Activated naive CD8-positive, alpha-beta T cell treated with anti-CD3 and anti-CD28 coated beads, Interleukin-2, amount 10 ng/mL, durations not matched to agents 7 days and 5 days (primary cell): Measurements from ENCODE around the gene XPOT. TPM values are rescaled to one million over a fixed set of nuclear protein-coding genes. Genes with fewer than 3 reads are reported as not detected.

Experiments
- ATAC-seq: fragments of 150-1000 bp; cut with Tn5 transposase; one replicate; pipeline ENCODE4 v1.10.0; 2021; ENCODE audit warnings: low read depth, moderate library complexity
- POLR2A ChIA-PET: fragments of 350-600 bp; sonication (Branson Sonifier 250); formaldehyde crosslinking; loops from one replicate; lab custom pipeline; 2021; ENCODE audit warnings: antibody characterized with exemption; lab: Charles Lee
- DNase-seq: peaks from one replicate; pipeline ENCODE4 v3.0.0; 2021
- H3K27ac Mint-ChIP-seq: one replicate; pipeline ENCODE4 v1.8.0; 2022; ENCODE audit warnings: mild to moderate bottlenecking, mixed read lengths
- H3K27me3 Mint-ChIP-seq: one replicate; pipeline ENCODE4 v1.8.0; 2022; ENCODE audit warnings: mild to moderate bottlenecking, moderate library complexity, mixed read lengths
- H3K36me3 Mint-ChIP-seq: one replicate; pipeline ENCODE4 v1.8.0; 2021; ENCODE audit warnings: mild to moderate bottlenecking, mixed read lengths
- H3K4me1 Mint-ChIP-seq: one replicate; pipeline ENCODE4 v1.8.0; 2021; ENCODE audit warnings: mixed read lengths
- H3K4me3 Mint-ChIP-seq: one replicate; pipeline ENCODE4 v1.8.0; 2022; ENCODE audit warnings: mild to moderate bottlenecking, moderate library complexity, mixed read lengths
- H3K9me3 Mint-ChIP-seq: one replicate; pipeline ENCODE4 v1.8.0; 2021; ENCODE audit warnings: mixed read lengths
- total RNA-seq, 2 experiments: library from RNA; stranded (reverse); gene quantifications; one replicate each; pipeline ENCODE4 v1.2.3, GENCODE V29; 2021

XPOT gene
- total RNA-seq, 2 experiments from 2014 or later: 98.7 to 107 TPM

GRCh38 chr12:64395739-64396138 is 8.5 kb upstream of the XPOT start:
- POLR2A ChIA-PET: no interaction called here
- ATAC-seq: no peak
- peaks cover 19% of the 10 kb centered on the region for H3K27me3 Mint-ChIP-seq
- DNase-seq: no peak
- H3K27ac Mint-ChIP-seq: no peak overlapping the region
- H3K9me3 Mint-ChIP-seq: no peaks in the 10 kb centered on the region
- peaks cover 5% of the 10 kb centered on the region for H3K4me1 Mint-ChIP-seq
- H3K4me3 Mint-ChIP-seq: no peak overlapping the region
- H3K36me3 Mint-ChIP-seq: no peaks in the 10 kb centered on the region

GRCh38 chr12:64400041-64400440 is 4.2 kb upstream of the XPOT start:
- H3K9me3 Mint-ChIP-seq: no peaks in the 10 kb centered on the region
- DNase-seq: no peak
- no peak overlapping the region for H3K4me3 Mint-ChIP-seq
- peaks cover 7% of the 10 kb centered on the region for H3K27me3 Mint-ChIP-seq
- H3K27ac Mint-ChIP-seq: no peak overlapping the region
- no peaks in the 10 kb centered on the region for H3K36me3 Mint-ChIP-seq
- POLR2A ChIA-PET: no interaction called here
- peaks cover 6% of the 10 kb centered on the region for H3K4me1 Mint-ChIP-seq
- no peak for ATAC-seq

DNA sequence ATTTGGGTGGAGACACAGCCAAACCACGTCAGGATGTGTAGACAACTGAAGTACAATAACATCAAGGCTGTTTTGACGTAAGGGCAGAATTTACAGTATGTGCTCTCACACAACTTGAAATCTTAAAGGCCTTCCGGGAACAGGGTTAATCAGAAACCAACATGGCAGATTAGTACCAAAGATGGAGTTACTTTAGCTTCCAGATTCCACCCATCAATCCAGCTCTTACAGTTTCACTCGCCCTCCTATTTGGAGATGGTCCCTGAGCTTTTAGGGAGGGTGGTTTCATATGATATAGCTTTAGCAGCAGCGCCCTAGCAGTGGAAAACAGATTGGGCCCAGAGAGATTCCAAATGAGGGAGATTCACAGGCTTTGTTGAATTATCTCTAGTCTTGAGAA is 2.0 kb upstream of the XPOT start:
- H3K4me1 Mint-ChIP-seq: peaks cover 20% of the 10 kb centered on the region
- no peak for DNase-seq
- H3K4me3 Mint-ChIP-seq: no peak overlapping the region
- no peak overlapping the region for H3K27ac Mint-ChIP-seq
- POLR2A ChIA-PET: no interaction called here
- ATAC-seq: no peak
- H3K36me3 Mint-ChIP-seq: peaks cover 3% of the 10 kb centered on the region
- no peaks in the 10 kb centered on the region for H3K9me3 Mint-ChIP-seq
- H3K27me3 Mint-ChIP-seq: peaks cover 3% of the 10 kb centered on the region

- Mint-ChIP-seq H3K9me3 (no peaks in the 10 kb centered on the region), H3K36me3 (peaks cover 3% of the 10 kb centered on the region), H3K4me1 (peaks cover 26% of the 10 kb centered on the region), H3K4me3 (peak overlapping the region; percentile 97), H3K27ac (peak overlapping the region; percentile 99), H3K27me3 (no peaks in the 10 kb centered on the region)
- ATAC-seq (peak; percentile 32), DNase-seq (peak; percentile 74)
- POLR2A ChIA-PET: interaction anchor here (0.6 to 1.7 kb wide), 7 partner anchors 13 to 186 kb away, joined by 3 to 8 read pairs (median 3); partner anchors contain the start of gene KICS2
These were observed 471 bp downstream of the XPOT start for GRCh38 chr12:64404470-64405256.

DNA sequence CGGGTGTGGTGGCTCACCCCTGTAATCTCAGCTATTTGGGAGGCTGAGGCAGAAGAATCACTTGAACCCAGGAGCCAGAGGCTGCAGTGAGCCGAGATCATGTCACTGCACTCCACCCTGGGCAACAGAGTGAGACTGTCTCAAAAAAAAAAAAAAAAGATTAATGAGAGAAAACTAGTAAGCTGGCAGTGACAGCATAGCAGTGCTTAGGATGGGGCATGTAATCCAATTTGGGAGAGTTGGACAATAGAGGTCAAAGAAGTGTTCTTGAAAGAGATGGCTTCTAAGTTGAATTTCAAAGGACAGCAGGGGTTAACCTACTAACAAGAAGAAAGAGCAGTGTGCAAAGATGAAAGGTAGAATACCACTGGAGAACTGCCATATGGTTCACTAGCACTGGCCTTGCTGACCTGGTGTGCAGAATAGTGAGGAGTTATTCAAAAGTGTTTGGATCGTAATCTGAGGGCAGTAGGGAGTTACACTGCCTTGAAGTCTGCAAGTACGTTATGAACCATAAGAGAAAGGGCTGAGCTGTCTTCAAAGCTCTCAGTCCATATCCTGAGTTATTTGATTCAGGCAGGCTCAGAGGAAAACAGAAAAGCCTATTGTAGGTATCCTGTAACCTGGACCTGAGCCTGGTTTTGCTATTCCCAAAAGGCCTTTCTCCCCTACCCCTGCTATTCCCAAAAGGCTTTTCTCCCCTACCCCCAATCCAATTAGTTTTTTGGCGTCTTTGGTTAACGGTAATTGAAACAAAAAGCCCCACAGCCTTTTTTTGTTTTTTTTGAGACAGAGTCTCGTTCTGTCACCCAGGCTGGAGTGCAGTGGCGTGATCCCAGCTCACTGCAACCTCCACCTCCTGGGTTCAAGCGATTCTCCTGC is 3.4 kb downstream of the XPOT start:
- DNase-seq (no peak), ATAC-seq (no peak)
- POLR2A ChIA-PET: no interaction called here
- Mint-ChIP-seq H3K9me3 (no peaks in the 10 kb centered on the region), H3K27ac (peak overlapping the region; percentile 54), H3K36me3 (peaks cover 12% of the 10 kb centered on the region), H3K27me3 (no peaks in the 10 kb centered on the region), H3K4me3 (no peak overlapping the region), H3K4me1 (peaks cover 29% of the 10 kb centered on the region)

GRCh38 chr12:64411427-64411826 is 7.2 kb downstream of the XPOT start:
- no peak overlapping the region for H3K27ac Mint-ChIP-seq

GRCh38 chr12:64412459-64412858 is 8.3 kb downstream of the XPOT start:
- Mint-ChIP-seq H3K4me1 (peaks cover 15% of the 10 kb centered on the region), H3K9me3 (no peaks in the 10 kb centered on the region), H3K27ac (no peak overlapping the region), H3K36me3 (peaks cover 23% of the 10 kb centered on the region), H3K4me3 (no peak overlapping the region), H3K27me3 (no peaks in the 10 kb centered on the region)
- DNase-seq (no peak), ATAC-seq (no peak)
- POLR2A ChIA-PET: no interaction called here

More at GRCh38 chr12:64411427-64411826, 7.2 kb downstream of the XPOT start:
- no peaks in the 10 kb centered on the region for H3K9me3 Mint-ChIP-seq
- no peak overlapping the region for H3K4me3 Mint-ChIP-seq
- peaks cover 21% of the 10 kb centered on the region for H3K4me1 Mint-ChIP-seq
- H3K36me3 Mint-ChIP-seq: peaks cover 22% of the 10 kb centered on the region
- ATAC-seq (no peak), DNase-seq (no peak)
- POLR2A ChIA-PET: no interaction called here
- H3K27me3 Mint-ChIP-seq: no peaks in the 10 kb centered on the region

- no peak overlapping the region for H3K4me3 Mint-ChIP-seq
- DNase-seq (no peak), ATAC-seq (no peak)
- POLR2A ChIA-PET: no interaction called here
- peaks cover 10% of the 10 kb centered on the region for H3K4me1 Mint-ChIP-seq
- H3K9me3 Mint-ChIP-seq: no peaks in the 10 kb centered on the region
- no peak overlapping the region for H3K27ac Mint-ChIP-seq
- peaks cover 26% of the 10 kb centered on the region for H3K36me3 Mint-ChIP-seq
- H3K27me3 Mint-ChIP-seq: no peaks in the 10 kb centered on the region
These were observed 9.7 kb downstream of the XPOT start for GRCh38 chr12:64413884-64414283.

DNA sequence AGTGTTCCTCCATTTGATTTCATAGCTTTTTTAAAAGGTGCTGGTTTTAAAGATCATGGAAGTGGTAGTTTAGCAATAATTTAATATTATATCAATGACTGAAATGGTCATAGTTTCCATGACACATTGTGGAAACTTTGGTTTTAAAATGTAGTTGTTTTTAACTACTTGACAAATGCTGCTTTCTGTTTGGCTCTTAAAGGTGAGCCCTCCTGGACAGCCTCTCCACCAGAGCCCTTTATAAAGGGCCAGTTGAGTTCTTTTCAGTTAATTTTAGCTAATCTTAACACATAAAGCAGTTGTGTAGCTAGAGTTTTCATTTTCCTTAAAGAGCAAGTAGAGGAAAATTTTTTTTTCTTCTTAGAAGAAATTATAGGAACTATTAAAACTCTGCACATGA is 14.0 kb downstream of the XPOT start:
- POLR2A ChIA-PET: no interaction called here
- Mint-ChIP-seq H3K9me3 (no peaks in the 10 kb centered on the region), H3K36me3 (peaks cover 19% of the 10 kb centered on the region), H3K27me3 (no peaks in the 10 kb centered on the region), H3K27ac (no peak overlapping the region), H3K4me3 (no peak overlapping the region), H3K4me1 (peaks cover 1% of the 10 kb centered on the region)
- DNase-seq: no peak
- ATAC-seq: no peak

- peaks cover 24% of the 10 kb centered on the region for H3K36me3 Mint-ChIP-seq
- no peaks in the 10 kb centered on the region for H3K9me3 Mint-ChIP-seq
- no peak for ATAC-seq
These were observed 15.5 kb downstream of the XPOT start for GRCh38 chr12:64419696-64420095.

DNA sequence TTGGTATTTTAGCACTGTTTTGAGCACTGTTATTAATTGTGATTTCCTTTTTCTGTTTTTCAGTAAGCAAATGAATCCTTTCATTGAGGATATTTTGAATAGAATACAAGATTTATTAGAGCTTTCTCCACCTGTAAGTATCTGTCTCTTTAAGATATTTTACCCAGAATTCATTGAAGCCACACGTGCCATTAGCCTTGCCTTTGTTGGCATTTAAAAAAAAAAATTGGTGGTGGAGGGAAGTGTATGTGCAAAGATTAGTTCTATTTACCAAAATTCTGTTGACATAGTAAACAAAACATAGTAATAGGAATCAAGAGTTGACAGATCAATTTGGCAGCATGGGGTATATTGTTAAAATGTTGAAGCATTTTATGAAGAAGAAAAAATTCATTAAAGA is 23.8 kb downstream of the XPOT start:
- Mint-ChIP-seq H3K9me3 (no peaks in the 10 kb centered on the region), H3K4me3 (no peak overlapping the region), H3K36me3 (peaks cover 42% of the 10 kb centered on the region), H3K27me3 (no peaks in the 10 kb centered on the region), H3K27ac (no peak overlapping the region), H3K4me1 (peaks cover 1% of the 10 kb centered on the region)
- ATAC-seq (no peak), DNase-seq (no peak)
- POLR2A ChIA-PET: no interaction called here

More at GRCh38 chr12:64419696-64420095, 15.5 kb downstream of the XPOT start:
- Mint-ChIP-seq H3K27ac (no peak overlapping the region), H3K4me1 (peaks cover 1% of the 10 kb centered on the region), H3K4me3 (no peak overlapping the region), H3K27me3 (no peaks in the 10 kb centered on the region)
- DNase-seq: no peak
- POLR2A ChIA-PET: no interaction called here

DNA sequence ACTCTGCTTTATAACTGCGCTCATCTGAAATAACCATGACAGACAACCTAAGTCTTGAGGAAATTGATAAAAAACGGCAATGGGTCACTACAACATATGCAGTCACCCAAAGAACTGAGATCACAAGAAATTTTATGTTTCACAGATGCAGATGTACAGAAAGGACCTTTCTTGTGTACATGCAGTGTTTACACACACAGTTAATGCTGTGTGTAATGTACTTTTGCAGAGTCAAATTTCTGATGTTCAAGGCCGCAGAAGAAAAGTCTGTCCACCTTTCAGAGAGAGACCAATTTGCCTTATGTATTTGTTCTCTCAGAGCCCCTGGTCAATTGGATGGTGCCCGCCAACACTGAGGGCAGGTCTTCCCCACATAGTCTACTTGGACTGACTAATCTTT is 24.8 kb downstream of the XPOT start:
- Mint-ChIP-seq H3K27ac (no peak overlapping the region), H3K9me3 (no peaks in the 10 kb centered on the region), H3K36me3 (peaks cover 42% of the 10 kb centered on the region), H3K27me3 (no peaks in the 10 kb centered on the region), H3K4me3 (no peak overlapping the region), H3K4me1 (peaks cover 1% of the 10 kb centered on the region)
- POLR2A ChIA-PET: no interaction called here
- DNase-seq: no peak
- ATAC-seq: no peak

DNA sequence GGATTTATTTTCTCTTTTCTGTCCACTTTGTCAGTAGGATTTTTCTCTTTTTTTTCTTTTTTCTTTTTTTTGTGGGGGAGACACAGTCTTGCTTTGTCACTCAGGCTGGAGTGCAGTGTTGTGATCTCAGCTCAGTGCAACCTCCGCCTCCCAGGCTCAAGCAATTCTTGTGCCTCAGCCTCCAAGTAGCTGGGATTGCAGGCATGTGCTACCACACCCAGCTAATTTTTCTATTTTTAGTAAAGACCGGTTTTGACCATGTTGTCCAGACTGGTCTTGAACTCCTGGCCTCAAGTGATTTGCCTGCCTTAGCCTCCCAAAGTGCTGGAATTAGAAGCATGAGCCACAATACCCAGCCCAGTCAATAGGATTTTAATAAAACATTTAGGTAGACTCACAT is 26.7 kb downstream of the XPOT start:
- ATAC-seq: no peak
- Mint-ChIP-seq H3K36me3 (peaks cover 48% of the 10 kb centered on the region), H3K9me3 (no peaks in the 10 kb centered on the region), H3K27ac (no peak overlapping the region), H3K4me3 (no peak overlapping the region), H3K27me3 (no peaks in the 10 kb centered on the region), H3K4me1 (peaks cover 1% of the 10 kb centered on the region)
- POLR2A ChIA-PET: no interaction called here
- DNase-seq: no peak
